Smooth muscle cell (in vitro differentiated cells): ENCODE data around the gene SMYD2. TPM values are rescaled to one million over a fixed set of nuclear protein-coding genes. Genes with fewer than 3 reads are reported as not detected.

Source experiments
- DNase-seq: peaks from one replicate; lab custom pipeline; 2025; ENCODE audit not compliant: unreplicated experiment; lab: John Stamatoyannopoulos, UW
- H2AFZ ChIP-seq: fragments of 200-600 bp; sonication (generic); 2 replicates; pipeline ENCODE4 v1.6.0; 2016; ENCODE audit warnings: antibody characterized with exemption, low read depth, mild to moderate bottlenecking
- H3F3A ChIP-seq: fragments of 200-600 bp; sonication (generic); 2 replicates; pipeline ENCODE4 v1.6.0; 2017; ENCODE audit warnings: antibody characterized with exemption, low read depth
- H3K27ac ChIP-seq: fragments of 200-600 bp; sonication (generic); 2 replicates; pipeline ENCODE4 v1.5.1; 2016; ENCODE audit warnings: low read depth, mild to moderate bottlenecking
- H3K27me3 ChIP-seq: fragments of 200-600 bp; sonication (generic); 2 replicates; pipeline ENCODE4 v1.6.1; 2016; ENCODE audit warnings: low read depth, mild to moderate bottlenecking
- H3K36me3 ChIP-seq: fragments of 200-600 bp; sonication (generic); 2 replicates; pipeline ENCODE4 v1.5.1; 2016; ENCODE audit warnings: low read depth
- H3K4me1 ChIP-seq: fragments of 200-600 bp; sonication (generic); 2 replicates; pipeline ENCODE4 v1.5.1; 2016; ENCODE audit warnings: low read depth
- H3K4me2 ChIP-seq: fragments of 200-600 bp; sonication (generic); 2 replicates; pipeline ENCODE4 v1.6.0; 2016; ENCODE audit warnings: mild to moderate bottlenecking
- H3K4me3 ChIP-seq: fragments of 200-600 bp; sonication (generic); 2 replicates; pipeline ENCODE4 v1.5.1; 2016; ENCODE audit warnings: mild to moderate bottlenecking
- H3K79me2 ChIP-seq: fragments of 200-600 bp; sonication (generic); 2 replicates; pipeline ENCODE4 v1.6.0; 2016; ENCODE audit warnings: low read depth, mild to moderate bottlenecking
- H3K9ac ChIP-seq: fragments of 200-600 bp; sonication (generic); 2 replicates; pipeline ENCODE4 v1.6.0; 2016; ENCODE audit warnings: low read depth
- H3K9me3 ChIP-seq: fragments of 200-600 bp; sonication (generic); replicated peaks from 2 replicates; pipeline ENCODE4 v1.5.1; 2016; ENCODE audit warnings: low read depth
- H4K20me1 ChIP-seq: fragments of 200-600 bp; sonication (generic); 2 replicates; pipeline ENCODE4 v1.6.0; 2016; ENCODE audit warnings: low read depth
- CTCF ChIP-seq: fragments of 200-600 bp; sonication (generic); IDR thresholded peaks from 2 replicates; pipeline ENCODE4 v1.5.1; 2017; ENCODE audit warnings: borderline replicate concordance, mild to moderate bottlenecking, antibody characterized with exemption; ENCODE audit not compliant: insufficient read depth, poor library complexity, severe bottlenecking
- WGBS: methylation state at CpG from one replicate; pipeline ENCODE4 v1.1.7; 2016; ENCODE audit warnings: low lambda C conversion rate; 5-methylcytosine and 5-hydroxymethylcytosine counted together
- polyA plus RNA-seq: library from polyadenylated mRNA; unstranded; fragments of >200 nt; fragmentation: Nextera tagmentation; extraction: Ambion mirVana; gene quantifications from 2 replicates; pipeline ENCODE4 v1.2.1, GENCODE V29; 2016
- total RNA-seq: library from RNA; depleted of rRNA; stranded (reverse); fragments of >200 nt; gene quantifications from 2 replicates; pipeline ENCODE4 v1.2.3, GENCODE V29; 2014

SMYD2 gene
- total and polyA plus RNA-seq, 2 experiments from 2014 or later = 31.1 to 39.7 TPM

- H3K79me2 ChIP-seq = peaks cover 16% of the 10 kb centered on the region
- peak overlapping the region; percentile 60 for H3K9ac ChIP-seq
- peak overlapping the region; percentile 89 for H2AFZ ChIP-seq
- H3K27ac ChIP-seq = peak overlapping the region; percentile 47
- no peaks in the 10 kb centered on the region for H3K27me3 ChIP-seq
- H3K9me3 ChIP-seq = no peaks in the 10 kb centered on the region
- no peak for TF ChIP-seq CTCF
- H3K36me3 ChIP-seq = no peaks in the 10 kb centered on the region
- H4K20me1 ChIP-seq = no peaks in the 10 kb centered on the region
- DNase-seq = no peak
- H3K4me2 ChIP-seq = peak overlapping the region; percentile 96
- peaks cover 17% of the 10 kb centered on the region for H3K4me1 ChIP-seq
- H3K4me3 ChIP-seq = peak overlapping the region; percentile 98
- WGBS = 2% methylated on average over 38 of the region's 42 CpGs
- peaks cover 19% of the 10 kb centered on the region for H3F3A ChIP-seq
Measured at GRCh38 chr1:214280386-214281020, 456 bp upstream of the SMYD2 start.

- no peak for TF ChIP-seq CTCF
- no peaks in the 10 kb centered on the region for H3K9me3 ChIP-seq
- 5% methylated on average over 14 of the region's 14 CpGs for WGBS
- peak overlapping the region; percentile 96 for H3K4me2 ChIP-seq
- peaks cover 17% of the 10 kb centered on the region for H3K4me1 ChIP-seq
- H3F3A ChIP-seq = peaks cover 19% of the 10 kb centered on the region
- peak; percentile 46 for DNase-seq
- H3K4me3 ChIP-seq = peak overlapping the region; percentile 98
- peak overlapping the region; percentile 72 for H3K9ac ChIP-seq
- peak overlapping the region; percentile 80 for H2AFZ ChIP-seq
- no peaks in the 10 kb centered on the region for H3K36me3 ChIP-seq
- peaks cover 16% of the 10 kb centered on the region for H3K79me2 ChIP-seq
- H4K20me1 ChIP-seq = no peaks in the 10 kb centered on the region
- H3K27me3 ChIP-seq = no peaks in the 10 kb centered on the region
- H3K27ac ChIP-seq = peak overlapping the region; percentile 11
Measured at GRCh38 chr1:214281720-214282629, 1.0 kb downstream of the SMYD2 start.

GRCh38 chr1:214282630-214283242 is 1.8 kb downstream of the SMYD2 start:
- no peaks in the 10 kb centered on the region for H3K27me3 ChIP-seq
- peaks cover 13% of the 10 kb centered on the region for H3F3A ChIP-seq
- H3K27ac ChIP-seq = peak overlapping the region; percentile 11
- H3K4me1 ChIP-seq = peaks cover 17% of the 10 kb centered on the region
- no peaks in the 10 kb centered on the region for H3K9me3 ChIP-seq
- peaks cover 16% of the 10 kb centered on the region for H3K79me2 ChIP-seq
- no peaks in the 10 kb centered on the region for H4K20me1 ChIP-seq
- no peaks in the 10 kb centered on the region for H3K36me3 ChIP-seq
- 56% methylated on average over 9 of the region's 9 CpGs for WGBS
- H3K9ac ChIP-seq = no peak overlapping the region
- no peak for TF ChIP-seq CTCF
- H2AFZ ChIP-seq = no peak overlapping the region
- peak overlapping the region; percentile 96 for H3K4me2 ChIP-seq
- DNase-seq = no peak
- peak overlapping the region; percentile 98 for H3K4me3 ChIP-seq
